Activated T-cell treated with anti-CD3 and anti-CD28 coated beads, Interleukin-2, amount 50 U/mL, for 48 hours (primary cell): ENCODE data around the gene SNRPA.

Source experiments
- DNase-seq, 2 experiments: peaks; one replicate each; pipeline ENCODE4 v3.0.0-alpha.2; 2020

SNRPA gene

GRCh38 chr19:40750874-40751537 lies at the start of gene SNRPA:
Gene SNRPA (plus strand): TSS chr19:40751203. CDS start chr19:40751409, 206 bp downstream.
- peak; percentile 97 to 98 for DNase-seq

DNA sequence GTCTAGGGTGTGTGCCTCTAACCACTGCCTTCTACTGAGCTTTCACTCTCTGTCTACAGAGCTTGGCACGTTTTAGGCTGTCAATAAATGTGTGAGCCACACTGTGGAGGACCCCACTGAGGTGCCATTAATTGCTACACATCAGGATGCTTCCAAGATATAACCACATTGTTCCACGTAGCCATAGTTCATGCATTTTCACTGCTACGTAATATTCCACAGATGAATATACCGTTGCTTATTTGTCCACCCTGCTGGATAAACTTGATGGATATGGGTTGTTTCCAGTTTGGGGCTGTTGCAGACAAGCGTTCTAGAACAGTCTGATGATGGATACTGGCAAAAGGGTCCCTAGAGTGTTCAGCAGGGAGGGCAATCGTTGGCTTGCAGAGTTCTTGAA lies 49.2 kb upstream of the SNRPA start:
- no peak for DNase-seq

DNA sequence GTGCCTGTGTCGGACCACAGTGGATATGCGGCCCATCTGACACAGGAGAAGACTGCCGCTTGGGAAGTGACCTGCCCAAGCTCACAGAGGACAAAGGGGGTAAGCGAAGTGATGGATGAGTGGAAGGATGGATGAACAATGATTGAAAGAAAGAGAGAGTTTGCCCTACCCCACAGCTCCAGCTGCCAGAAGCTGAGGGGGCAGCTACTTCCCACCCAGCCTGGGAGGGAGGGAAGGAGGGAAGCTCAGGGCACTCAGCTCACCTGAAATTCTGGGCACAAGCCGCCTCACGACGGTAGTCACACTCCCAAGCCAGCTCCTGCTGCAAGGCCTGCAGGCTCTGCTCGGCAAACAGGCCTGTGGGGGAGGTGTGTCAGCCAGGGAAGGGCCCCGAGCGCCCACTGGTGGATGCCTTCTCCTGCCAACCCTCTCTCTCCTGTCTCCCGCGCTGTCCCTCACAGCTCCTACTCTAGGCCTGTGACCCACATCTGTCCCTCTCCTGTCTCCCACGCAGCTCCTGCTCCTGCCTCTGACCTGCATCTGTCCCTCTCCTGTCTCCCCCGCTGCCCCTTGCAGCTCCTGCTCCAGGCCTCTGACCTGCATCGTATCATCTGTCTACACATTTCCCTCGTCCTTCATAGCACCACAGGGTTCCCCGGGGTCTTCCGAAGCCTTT lies 48.5 kb upstream of the SNRPA start:
- no peak for DNase-seq

- DNase-seq: no peak
Observed at GRCh38 chr19:40703029-40703755, 47.8 kb upstream of the SNRPA start.

DNA sequence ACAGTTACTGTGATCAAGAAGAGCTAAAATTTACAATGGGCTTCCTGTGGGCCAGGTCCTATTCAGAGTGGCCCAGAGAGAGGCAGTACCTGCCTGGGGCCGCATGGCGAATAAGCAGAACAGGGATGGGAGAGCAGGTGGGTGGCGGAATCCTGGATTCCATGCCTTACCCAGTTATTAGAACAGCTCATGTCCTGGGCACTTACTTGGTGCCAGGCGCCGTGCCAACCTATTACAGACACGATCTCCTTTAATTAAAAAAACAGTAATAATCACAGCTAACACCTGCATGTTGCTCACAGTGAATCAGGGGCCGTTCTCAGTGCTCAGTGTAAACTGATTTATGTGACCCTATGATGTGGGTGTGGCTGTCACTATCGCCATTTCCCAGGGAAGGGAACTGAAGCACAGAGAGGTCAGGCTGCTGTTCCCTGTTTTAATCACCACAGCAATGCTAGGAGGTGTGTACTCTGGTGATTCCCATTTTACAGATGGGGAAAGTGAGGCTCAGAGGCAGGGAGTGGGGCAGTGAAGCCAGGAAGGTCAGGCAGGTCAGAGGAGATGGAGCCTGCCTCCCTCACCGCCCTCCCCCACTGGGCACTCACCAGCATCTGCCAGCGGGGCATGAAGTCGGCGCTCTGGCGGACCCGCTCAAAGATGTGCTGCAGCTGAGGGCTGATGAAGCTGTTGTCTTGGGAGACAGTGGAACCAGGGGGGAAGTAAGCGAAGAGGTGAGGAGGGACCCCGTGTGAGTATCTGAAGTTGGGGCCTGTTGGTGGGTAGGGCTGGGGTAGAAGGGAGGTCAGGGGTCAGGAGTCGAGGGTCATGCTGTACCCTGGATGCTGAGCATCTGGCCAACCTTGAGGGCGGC lies 46.3 kb upstream of the SNRPA start:
- no peak for DNase-seq

DNA sequence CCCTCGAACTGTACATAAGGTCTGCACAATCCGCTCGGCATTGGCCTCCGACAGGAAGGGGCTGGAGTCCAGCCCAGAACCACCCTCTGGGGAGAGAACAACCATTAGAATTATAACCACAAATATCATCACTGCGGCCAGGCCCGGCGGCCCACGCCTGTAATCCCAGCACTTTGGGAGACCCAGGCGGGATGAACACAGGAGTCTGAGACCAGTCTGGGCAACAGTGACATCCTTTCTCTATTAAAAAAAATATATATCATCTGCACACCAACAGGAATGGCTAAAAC lies 45.7 kb upstream of the SNRPA start:
- DNase-seq: no peak

- DNase-seq: no peak
Observed at GRCh38 chr19:40705950-40706619, 44.9 kb upstream of the SNRPA start.

DNA sequence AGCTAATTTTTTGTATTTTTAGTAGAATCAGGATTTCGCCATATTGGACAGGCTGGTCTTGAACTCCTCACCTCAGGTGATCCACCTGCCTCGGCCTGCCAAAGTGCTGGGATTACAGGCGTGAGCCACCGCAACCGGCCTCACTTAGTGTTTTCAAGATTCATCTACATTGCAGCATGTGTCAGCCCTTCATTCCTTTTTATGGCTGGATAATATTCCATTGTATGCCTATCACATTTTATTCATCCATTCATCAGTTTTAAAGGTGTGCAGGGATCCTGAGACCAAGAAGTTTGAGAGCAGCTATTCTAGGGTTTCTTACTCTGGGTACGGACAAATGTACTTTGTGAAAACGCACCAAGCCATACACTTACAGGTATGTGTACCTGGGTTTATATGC lies 43.4 kb upstream of the SNRPA start:
- DNase-seq: no peak

- DNase-seq: no peak
Observed at GRCh38 chr19:40709817-40710216, 41.2 kb upstream of the SNRPA start.

DNA sequence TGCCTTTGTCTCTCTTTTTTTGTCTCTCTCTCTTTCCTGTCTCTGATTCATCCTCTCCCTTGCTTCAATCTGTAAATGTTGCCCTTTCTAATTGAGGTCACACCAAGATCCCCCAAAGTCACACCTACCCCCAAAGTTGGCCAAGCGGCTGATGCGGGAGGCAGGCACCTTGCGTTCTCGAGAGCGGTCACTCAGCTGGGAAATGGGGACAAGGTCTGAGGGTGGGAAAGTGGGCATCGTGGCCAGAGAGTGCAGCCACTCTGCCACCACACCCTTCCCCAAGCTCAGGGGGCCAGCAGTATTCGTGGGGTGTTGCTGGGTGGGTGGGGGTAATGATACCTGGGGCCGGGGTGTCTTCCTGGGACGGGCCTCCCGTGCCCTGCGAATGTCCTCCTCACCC lies 37.1 kb upstream of the SNRPA start:
- DNase-seq: no peak

DNA sequence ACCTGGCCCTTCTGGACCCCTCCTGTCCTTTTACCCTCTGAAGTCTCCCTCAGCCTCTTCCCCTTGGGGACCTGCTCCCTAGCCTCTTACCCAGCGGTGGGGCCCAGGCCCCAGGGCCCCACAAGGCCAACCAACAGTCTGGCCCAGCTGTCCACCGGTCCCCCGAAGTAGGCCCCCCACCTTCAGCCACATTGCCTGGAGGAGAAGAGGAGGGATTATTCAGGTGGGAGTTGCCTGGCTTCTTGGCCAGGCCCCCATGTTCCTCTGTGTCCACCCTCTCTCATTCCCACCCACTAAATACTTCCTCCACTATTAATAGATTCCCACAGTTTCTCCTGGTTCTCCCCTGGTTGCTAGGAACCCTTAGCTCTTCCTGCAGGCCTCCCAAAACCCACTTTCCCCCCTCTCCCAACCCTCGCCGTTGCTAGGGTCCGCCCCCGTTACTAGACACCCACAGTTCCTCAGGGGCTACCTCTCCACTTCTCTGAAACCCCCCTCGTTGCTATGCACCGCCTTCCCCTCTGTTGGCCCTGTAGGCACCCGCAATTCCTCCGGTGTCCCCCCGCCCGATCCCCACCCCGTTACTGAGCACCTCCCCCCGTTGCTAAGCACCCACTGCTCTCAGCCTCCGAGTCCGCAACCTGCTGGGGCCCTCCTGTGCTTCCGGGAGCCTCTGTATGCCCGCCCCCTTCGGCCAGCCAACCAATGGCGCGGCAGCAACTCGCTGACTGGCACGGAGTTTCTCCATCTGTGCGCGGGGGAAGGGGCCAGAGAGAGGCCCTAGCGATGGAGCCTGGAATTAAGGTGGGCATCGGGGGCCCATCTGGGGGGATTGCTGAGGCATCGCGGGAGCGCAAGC lies 36.3 kb upstream of the SNRPA start:
- DNase-seq: peak; percentile 96 to 97

- DNase-seq: peak in 1 of 2 experiments; percentile 83
Observed at GRCh38 chr19:40716031-40716481, 34.9 kb upstream of the SNRPA start.

DNA sequence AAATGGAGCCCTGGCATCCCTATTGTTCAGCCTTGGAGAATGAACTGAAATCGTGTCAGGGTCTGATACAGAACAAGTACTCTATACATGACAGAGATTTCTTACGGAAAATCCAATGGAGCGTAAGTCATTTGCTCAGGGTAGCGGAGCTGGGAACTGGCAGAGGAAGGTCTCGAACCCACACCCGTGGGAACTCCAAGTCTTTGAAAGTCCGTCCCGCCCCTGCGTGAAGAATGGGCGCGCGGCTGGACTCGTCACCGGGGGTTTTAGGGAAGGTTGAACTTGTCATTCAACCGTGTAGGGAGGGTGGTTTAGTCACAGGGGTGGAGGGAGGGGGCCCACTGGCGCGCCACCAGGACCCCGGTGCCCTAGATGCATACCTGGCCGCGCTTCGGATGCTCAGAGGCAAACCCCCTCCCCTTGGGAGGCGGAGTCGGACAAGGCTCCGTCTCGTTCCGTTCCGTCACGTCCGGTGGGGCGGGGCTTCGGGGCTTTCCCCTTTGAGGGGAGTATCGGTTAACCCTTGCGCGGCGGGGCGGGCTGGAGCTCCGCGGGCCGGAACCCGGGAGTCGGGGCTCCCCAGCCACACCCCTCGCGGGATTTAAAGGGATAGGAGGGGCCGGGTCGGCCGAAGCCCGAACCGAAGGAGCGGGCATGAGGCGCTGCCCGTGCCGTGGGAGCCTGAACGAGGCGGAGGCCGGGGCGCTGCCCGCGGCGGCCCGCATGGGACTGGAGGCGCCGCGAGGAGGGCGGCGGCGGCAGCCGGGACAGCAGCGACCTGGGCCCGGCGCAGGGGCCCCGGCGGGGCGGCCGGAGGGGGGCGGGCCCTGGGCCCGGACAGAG lies 34.3 kb upstream of the SNRPA start, which contains the start of the genes COQ8B and ITPKC:
Gene COQ8B, minus strand, starts transcription at position 405 of the 843 bp plus-strand sequence. CDS start 2,254 bp downstream, outside the sequence.
Gene ITPKC, plus strand, starts transcription at position 631 of the 843 bp plus-strand sequence. Its CDS starts 24 bp downstream, at position 655.
- DNase-seq: peak; percentile 100

DNA sequence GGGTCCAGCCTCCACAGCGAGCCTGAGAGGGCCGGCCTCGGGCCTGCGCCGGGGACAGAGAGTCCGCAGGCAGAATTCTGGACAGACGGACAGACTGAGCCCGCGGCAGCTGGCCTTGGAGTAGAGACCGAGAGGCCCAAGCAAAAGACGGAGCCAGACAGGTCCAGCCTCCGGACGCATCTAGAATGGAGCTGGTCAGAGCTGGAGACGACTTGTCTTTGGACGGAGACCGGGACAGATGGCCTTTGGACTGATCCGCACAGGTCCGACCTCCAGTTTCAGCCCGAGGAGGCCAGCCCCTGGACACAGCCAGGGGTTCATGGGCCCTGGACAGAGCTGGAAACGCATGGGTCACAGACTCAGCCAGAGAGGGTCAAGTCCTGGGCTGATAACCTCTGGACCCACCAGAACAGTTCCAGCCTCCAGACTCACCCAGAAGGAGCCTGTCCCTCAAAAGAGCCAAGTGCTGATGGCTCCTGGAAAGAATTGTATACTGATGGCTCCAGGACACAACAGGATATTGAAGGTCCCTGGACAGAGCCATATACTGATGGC lies 33.6 kb upstream of the SNRPA start:
- no peak for DNase-seq

DNA sequence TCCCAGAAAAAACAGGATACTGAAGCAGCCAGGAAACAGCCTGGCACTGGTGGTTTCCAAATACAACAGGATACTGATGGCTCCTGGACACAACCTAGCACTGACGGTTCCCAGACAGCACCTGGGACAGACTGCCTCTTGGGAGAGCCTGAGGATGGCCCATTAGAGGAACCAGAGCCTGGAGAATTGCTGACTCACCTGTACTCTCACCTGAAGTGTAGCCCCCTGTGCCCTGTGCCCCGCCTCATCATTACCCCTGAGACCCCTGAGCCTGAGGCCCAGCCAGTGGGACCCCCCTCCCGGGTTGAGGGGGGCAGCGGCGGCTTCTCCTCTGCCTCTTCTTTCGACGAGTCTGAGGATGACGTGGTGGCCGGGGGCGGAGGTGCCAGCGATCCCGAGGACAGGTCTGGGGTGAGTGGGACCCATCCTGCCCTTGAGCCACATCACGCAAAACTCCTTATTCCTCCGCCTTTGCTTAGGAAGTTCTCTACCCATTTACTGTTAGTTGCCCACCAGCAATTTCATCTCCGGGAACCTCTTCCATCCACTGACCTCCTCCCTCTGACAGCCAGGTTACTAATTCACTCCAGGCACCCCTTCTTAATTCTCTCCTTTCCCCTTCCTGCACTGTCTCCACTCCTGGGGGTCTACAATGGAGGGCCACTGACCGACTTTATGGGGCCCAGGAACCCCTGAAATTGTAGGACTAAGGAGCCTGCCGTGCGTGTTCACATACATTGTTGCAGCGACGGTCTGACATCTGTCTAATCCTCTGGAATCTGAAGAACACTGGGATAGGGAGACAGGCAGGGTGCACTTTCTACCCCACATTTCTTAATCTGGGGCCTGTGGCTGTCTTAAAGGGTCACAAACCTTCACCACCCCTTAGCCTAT lies 32.9 kb upstream of the SNRPA start:
- peak in 1 of 2 experiments; percentile 25 for DNase-seq

DNA sequence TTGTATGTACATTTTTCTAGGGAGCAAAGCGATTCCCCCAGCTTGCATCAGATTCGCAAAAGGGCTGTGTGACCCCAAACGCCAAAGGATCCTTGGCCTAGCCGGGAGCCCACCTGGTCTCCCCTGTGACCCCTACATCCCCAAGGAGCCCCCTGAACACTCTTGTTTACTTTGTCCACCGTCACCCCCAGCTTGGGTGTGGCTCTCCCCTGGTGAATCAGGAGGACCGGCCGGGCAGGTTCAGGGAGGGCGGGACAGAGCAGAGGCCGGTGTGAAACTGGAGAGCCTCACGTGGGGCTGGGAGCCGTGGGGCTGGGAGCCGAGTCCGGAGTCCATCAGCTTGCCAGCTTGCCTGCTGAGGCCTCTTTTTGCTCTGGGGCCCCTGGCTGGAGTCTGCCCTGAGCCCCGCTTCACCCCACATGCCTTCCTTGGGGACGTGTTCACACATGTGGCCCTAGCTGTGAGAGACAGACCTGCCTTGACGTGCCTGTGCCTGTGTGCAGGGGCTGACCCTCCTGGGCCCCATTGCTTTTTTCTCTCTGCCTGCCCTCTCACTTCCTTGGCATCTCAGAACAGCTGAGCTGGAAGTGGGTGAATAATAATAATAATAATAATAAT lies 32.1 kb upstream of the SNRPA start:
- DNase-seq: peak; percentile 30 to 35

DNA sequence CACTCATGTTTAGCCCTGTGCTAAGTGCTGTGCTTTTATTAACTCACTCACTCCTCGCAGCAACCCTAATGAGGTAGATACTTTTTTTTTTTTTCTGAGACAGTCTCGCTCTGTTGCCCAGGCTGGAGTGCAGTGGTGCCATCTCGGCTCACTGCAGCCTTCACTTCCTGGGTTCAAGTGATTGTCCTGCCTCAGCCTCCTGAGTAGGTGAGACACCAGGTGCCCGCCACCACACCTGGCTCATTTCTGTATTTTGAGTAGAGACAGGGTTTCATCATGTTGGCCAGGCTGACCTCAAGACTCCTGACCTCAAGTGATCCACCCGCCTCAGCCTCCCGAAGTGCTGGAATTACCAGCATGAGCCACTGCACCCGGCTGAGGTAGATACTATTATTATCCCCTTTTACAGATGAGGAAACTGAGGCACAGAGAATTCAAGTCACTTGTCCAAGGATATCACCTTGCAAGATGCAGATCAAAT lies 31.5 kb upstream of the SNRPA start:
- no peak for DNase-seq

DNA sequence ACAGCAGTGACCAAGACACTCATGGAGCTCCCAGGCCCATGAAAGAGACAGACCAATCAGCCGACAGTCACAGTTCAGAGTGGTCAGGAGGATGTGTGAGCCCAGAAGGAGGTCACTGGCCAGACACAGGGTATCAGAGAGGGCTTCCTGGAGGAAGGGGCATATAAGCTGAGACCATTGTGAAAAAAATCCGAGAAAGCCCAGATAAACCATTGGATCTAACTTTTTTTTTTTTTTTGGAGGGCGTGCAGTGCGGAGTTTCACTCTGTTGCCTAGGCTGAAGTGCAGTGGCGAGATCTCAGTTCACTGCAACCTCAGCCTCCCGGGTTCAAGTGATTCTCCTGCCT lies 29.9 kb upstream of the SNRPA start:
- no peak for DNase-seq
